A549 treated with AZD9567 at 1 μM for 4 hours (cell line): ENCODE data around the gene HS3ST6. TPM values are rescaled to one million over a fixed set of nuclear protein-coding genes. Genes with fewer than 3 reads are reported as not detected.

Experiments
- total RNA-seq: library from RNA; stranded (reverse); fragments of 200-300 nt; extraction: Qiagen RNA extraction; gene quantifications from 5 replicates; pipeline ENCODE4 v1.2.3, GENCODE V29; 2022; ENCODE audit not compliant: insufficient read depth

The HS3ST6 gene
- total RNA-seq = 1.8 to 1.9 TPM (median 1.9 TPM) in 4 of 5 replicates, not detected in the other

DNA sequence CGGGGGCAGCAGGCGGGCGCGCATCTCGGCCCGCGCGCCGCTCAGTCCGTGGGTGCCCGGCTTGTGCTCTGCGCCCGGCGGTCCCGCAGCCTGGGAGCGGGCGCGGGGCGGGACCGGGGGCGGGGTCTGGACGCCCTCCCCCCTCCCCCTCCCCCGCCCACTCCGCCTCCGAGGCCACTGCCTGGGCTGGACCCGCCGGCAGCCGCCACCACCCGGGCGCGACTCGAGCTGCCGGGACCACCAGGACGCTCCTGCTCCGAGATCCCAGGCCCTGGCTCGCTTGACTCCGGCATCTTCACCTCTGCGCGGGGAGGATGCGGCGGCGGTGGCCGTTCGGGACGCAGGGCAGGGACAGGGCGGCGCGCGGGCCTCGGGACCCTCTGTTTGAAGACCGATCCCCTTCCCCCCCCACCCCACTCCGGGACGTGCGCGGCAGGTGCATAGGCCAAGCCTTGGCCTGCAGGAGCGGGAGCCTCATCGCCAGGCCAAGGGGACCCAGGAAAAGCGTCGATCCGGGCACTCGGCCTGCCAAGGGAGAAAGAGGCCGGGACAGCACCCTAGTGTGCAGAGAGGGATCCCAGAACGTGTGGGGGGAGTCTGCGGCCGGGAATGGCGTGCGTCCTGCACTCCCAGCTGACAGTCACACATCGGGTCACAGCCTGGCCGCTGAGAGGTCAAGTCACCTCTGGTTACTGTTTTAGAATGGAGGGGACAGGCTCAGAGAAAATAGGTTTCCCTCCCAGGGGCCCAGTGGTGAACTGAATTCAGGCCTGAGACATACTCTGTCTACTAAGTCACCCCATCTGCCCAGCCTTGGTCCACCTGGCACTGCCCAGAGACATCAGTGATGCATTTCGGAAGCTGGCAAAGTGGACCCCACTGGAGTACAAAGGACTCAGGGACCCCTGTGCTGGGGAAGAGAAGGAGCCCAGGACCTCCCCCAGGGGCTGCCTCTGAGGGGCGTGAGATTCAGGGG lies at the start of gene HS3ST6:
Gene HS3ST6, minus strand, starts transcription at position 65 of the 976 bp plus-strand sequence. CDS start 92 bp downstream, outside the sequence.

DNA sequence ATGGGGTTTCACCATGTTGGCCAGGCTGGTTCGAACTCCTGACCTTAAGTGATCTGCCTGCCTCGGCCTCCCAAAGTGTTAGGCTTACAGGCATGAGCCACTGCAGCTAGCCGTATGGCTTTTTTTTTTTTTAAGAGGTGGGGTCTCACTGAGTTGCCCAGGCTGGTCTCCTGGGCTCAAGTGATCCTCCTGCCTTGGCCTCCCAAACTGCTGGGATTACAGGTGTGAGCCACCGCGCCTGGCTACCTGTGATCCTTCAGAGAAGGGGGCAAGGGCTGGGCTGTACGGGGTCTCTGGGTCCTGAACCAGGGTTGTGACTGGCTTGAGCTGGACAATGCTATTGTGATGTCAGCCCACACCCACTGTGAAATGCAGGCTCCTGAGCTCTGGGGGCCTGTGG lies 48.2 kb upstream of the HS3ST6 start, which contains the start of gene RNF151:
Gene RNF151, plus strand, starts transcription at position 397 of the 400 bp plus-strand sequence. CDS start 26 bp downstream, outside the sequence.

DNA sequence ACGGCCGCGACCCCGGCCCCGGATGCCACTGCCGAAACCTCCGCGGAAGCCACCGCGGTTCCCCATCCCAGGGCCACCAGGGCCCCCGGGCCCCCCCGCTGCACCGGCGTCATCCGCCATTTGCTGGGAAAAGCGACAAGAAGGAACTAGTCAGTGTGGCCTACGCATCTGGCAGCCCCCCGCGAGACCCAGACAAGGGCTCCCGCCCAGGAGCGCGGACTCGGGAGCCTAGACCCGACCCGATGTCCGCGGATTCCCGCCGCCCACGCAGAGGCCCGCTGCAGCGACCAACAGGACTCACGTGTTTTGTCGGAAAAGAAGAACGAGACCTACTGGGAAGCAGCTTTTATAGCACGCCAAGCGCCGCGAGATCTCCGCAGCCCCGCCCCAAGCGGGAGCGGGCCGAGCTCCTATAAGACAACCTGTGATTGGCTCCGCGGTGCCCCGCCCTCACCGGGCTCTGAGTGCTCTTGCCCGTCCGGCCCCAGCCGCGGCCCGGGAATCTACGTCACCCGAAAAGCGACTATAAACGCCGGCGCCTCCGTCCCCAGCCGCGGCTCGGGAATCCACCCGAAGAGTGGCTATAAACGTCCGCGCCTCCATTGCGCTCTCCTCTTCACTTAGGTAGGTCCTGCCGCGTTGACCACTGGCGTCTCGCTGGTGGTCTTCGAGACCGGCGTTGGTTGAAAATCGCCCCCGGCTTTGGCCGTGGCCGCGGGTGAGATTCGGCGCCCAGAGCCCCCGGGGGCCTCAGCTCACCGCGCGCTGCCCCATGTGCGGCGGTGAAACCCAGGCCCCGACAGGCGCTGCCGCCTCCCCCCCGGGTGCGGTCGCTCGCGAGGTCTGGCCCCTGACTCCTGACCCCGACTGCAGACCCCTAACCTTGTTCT lies 46.5 kb upstream of the HS3ST6 start, which contains the start of gene RPS2:
Gene RPS2, minus strand, starts transcription at position 321 of the 890 bp plus-strand sequence. Its CDS starts 201 bp downstream, at position 120.

DNA sequence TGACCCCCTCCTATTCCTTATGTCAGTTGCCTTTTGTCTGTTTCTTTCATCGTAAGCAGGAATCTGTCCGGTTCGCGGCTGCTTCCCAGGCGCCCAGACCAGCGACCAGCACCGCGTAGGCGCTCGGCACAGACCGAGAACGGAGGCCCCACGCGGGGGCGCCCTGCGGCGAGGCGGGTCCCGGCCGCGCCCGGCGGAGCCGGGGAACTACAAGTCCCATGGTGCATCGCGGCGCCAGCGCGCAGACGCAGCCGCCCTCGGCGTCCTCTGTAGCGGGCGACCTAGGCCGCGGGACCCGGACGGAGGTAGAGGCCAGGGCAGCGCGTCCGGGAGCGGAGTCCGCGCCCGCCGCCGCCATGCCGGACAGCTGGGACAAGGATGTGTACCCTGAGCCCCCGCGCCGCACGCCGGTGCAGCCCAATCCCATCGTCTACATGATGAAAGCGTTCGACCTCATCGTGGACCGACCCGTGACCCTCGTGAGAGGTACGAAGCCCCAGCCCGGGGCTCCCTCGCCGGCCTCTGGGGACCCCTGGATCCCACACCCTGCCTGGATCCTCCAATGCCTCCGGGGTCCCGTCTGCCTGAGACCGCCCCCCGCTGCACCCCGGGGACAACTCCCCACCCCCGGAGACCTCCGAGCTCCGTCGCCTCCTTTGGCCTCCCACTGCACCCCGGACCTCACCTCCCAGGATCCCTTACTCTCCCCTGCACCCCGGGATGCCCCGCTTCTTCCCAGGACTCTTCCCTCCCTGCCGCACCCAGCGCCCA lies 41.2 kb upstream of the HS3ST6 start, which contains the start of gene NDUFB10:
Gene NDUFB10, plus strand, starts transcription at position 270 of the 771 bp plus-strand sequence. Its CDS starts 87 bp downstream, at position 357.

DNA sequence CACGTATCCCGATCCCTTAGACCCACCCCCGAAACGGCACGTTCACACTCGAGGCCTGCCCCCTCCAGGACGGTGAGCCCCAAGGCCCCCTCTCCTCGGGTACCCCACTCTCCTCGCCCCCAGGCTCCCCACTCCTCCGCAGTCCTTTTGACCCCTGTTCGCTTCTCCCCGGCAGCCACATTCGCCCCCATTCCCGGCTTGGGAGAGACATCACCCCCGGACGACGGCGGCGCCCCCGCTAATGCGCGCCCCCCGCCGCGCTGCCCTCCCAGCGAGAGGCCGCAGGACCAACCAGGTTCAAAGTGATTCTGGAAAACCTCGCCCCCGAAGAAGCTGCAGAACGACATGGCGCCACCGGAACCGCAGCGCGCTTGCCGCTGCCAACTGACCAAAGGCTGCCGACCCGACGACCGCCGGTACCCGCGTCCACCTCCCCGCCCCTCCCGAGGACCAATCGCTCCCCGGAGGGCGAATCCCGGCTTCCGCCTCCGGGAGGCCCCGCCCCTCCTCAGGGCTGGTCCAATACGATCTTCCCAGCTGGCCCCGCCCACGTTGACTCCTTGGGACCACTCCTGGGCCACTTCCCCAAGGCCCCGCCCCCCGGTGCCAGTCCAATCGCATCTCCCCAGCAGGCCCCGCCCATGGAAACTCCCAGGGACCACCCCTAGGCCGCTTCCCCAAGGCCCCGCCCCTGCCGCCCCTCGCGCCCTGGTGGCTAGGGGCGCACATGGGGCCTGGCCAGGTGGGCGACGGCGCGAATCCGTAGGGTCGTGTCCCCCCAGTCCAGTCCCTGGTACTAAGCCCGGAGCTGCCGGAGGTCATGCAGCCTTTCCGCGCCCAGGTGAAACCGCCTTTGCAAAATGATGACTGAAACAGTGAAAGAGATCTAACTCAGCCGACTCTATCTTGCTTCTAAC lies 24.9 kb upstream of the HS3ST6 start, which contains the start of gene MSRB1:
Gene MSRB1, minus strand, starts transcription at position 390 of the 917 bp plus-strand sequence. Its CDS starts 43 bp downstream, at position 347.

DNA sequence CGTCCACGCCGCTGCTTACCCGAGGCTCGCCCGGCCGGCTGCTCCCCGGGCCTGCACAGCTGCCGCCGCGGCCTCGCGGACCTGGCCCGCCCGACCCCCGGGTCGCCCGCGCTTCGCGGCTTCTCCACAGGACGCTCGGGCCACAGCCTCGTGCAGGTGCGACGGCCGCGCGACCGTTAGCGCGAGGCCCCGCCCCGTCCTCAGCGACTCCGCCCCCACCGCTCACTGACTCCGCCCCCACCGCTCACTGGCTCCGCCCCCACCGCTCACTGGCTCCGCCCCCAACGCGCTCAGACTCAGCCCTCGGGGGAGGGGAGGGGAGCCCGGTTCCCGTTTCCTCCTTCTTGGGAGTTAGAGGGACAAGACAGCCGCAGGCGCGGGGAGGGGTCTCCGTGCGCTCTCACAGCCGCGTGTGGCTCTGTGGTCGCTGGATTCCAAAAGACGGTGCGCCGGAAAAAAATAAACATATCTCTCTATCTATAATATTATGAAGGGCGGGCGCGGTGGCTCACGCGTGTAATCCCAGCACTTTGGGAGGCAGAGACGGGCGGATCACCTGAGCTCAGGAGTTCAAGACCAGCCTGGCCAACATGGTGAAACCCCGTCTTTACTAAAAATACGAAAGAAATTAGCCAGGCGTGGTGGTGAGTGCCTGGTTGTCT lies 46.1 kb downstream of the HS3ST6 start, which contains the start of gene MEIOB:
Gene MEIOB, minus strand, starts transcription at position 191 of the 662 bp plus-strand sequence. CDS start 3,989 bp downstream, outside the sequence.

Other genes starting within 250 kb of the HS3ST6 start
- gene JPT2, start 240.1 kb downstream of the HS3ST6 start, total RNA-seq = 156 to 277 TPM (median 157 TPM) in 5 replicates
- gene MAPK8IP3, start 212.2 kb downstream of the HS3ST6 start, total RNA-seq = 46.1 to 71.8 TPM (median 63.2 TPM) in 5 replicates
- 25.1 to 64.0 TPM (median 61.2 TPM) in 5 replicates for gene NME3, start 146.9 kb downstream of the HS3ST6 start, total RNA-seq
- 4.1 to 12.2 TPM (median 11.4 TPM) in 5 replicates for gene EME2, start 145.6 kb downstream of the HS3ST6 start, total RNA-seq
- gene MRPS34, start 145.3 kb downstream of the HS3ST6 start, total RNA-seq = 126 to 264 TPM (median 252 TPM) in 5 replicates
- 21.9 to 31.5 TPM (median 27.5 TPM) in 5 replicates for gene SPSB3, start 135.8 kb downstream of the HS3ST6 start, total RNA-seq
- 54.1 to 93.4 TPM (median 86.7 TPM) in 5 replicates for gene NUBP2, start 135.5 kb downstream of the HS3ST6 start, total RNA-seq
- 0.06 to 0.20 TPM (median 0.07 TPM) in 4 of 5 replicates, not detected in the other for gene IGFALS, start 124.7 kb downstream of the HS3ST6 start, total RNA-seq
- 64.2 to 78.9 TPM (median 76.2 TPM) in 5 replicates for gene HAGH, start 91.6 kb downstream of the HS3ST6 start, total RNA-seq
- 45.9 to 58.9 TPM (median 47.9 TPM) in 5 replicates for gene FAHD1, start 91.2 kb downstream of the HS3ST6 start, total RNA-seq
- 0.96 to 1.3 TPM (median 0.99 TPM) in 4 of 5 replicates, not detected in the other for gene MEIOB, start 46.3 kb downstream of the HS3ST6 start, total RNA-seq
- gene MSRB1, start 24.8 kb upstream of the HS3ST6 start, total RNA-seq = 25.4 to 35.1 TPM (median 34.9 TPM) in 5 replicates
- 0.08 to 0.15 TPM in 2 of 5 replicates, not detected in the others for gene RPL3L, start 36.3 kb upstream of the HS3ST6 start, total RNA-seq
- 238 to 284 TPM (median 251 TPM) in 5 replicates for gene NDUFB10, start 41.1 kb upstream of the HS3ST6 start, total RNA-seq
- 3,446 to 5,640 TPM (median 5,518 TPM) in 5 replicates for gene RPS2, start 46.4 kb upstream of the HS3ST6 start, total RNA-seq
- gene RNF151, start 48.4 kb upstream of the HS3ST6 start, total RNA-seq = 0.11 TPM in 1 of 5 replicates, not detected in the others
- gene TBL3, start 53.6 kb upstream of the HS3ST6 start, total RNA-seq = 31.4 to 44.1 TPM (median 40.6 TPM) in 5 replicates
- 0.22 to 4.7 TPM (median 0.30 TPM) in 5 replicates for gene NOXO1, start 63.1 kb upstream of the HS3ST6 start, total RNA-seq
- gene GFER, start 65.8 kb upstream of the HS3ST6 start, total RNA-seq = 23.1 to 43.3 TPM (median 40.1 TPM) in 5 replicates
- 3.9 to 8.9 TPM (median 7.8 TPM) in 5 replicates for gene SYNGR3, start 71.6 kb upstream of the HS3ST6 start, total RNA-seq
- 51.5 to 66.8 TPM (median 63.1 TPM) in 5 replicates for gene ZNF598, start 91.4 kb upstream of the HS3ST6 start, total RNA-seq
- gene NPW, start 101.4 kb upstream of the HS3ST6 start, total RNA-seq = 0.59 to 1.9 TPM (median 1.3 TPM) in 4 of 5 replicates, not detected in the other
- 40.0 to 57.0 TPM (median 55.2 TPM) in 5 replicates for gene NHERF2, start 108.5 kb upstream of the HS3ST6 start, total RNA-seq
- gene NTHL1, start 129.4 kb upstream of the HS3ST6 start, total RNA-seq = 24.3 to 47.2 TPM (median 44.1 TPM) in 5 replicates
- gene TSC2, start 129.6 kb upstream of the HS3ST6 start, total RNA-seq = 39.4 to 48.8 TPM (median 41.7 TPM) in 5 replicates
- 20.8 to 62.8 TPM (median 57.0 TPM) in 5 replicates for gene PKD1, start 217.5 kb upstream of the HS3ST6 start, total RNA-seq
- 3.1 to 11.1 TPM (median 3.8 TPM) in 5 replicates for gene RAB26, start 230.2 kb upstream of the HS3ST6 start, total RNA-seq
- gene TRAF7, start 237.4 kb upstream of the HS3ST6 start, total RNA-seq = 40.5 to 58.1 TPM (median 52.2 TPM) in 5 replicates